ENCODE results near the gene OCEL1.

The OCEL1 gene

GRCh38 chr19:17200408-17201079, 25.5 kb upstream of the OCEL1 start:
- H3K4me1 ChIP-seq (ENCODE audit: insufficient read depth, low read length) = no peaks in the 10 kb centered on the region
- no peak overlapping the region for H3K4me2 ChIP-seq (ENCODE audit: insufficient read depth, low read length)
- H3K27me3 ChIP-seq (ENCODE audit: insufficient read depth, low read length, poor library complexity) = no peaks in the 10 kb centered on the region
- no peak overlapping the region for H3K27ac ChIP-seq (ENCODE audit: low read length)
- peaks cover 82% of the 10 kb centered on the region for H3K36me3 ChIP-seq (ENCODE audit: insufficient read depth, low read length)
- no peak overlapping the region for H3K9ac ChIP-seq (ENCODE audit: low read depth, low read length)
- ATAC-seq (ENCODE audit: insufficient read depth, low read depth) (no peak), DNase-seq (no peak)
- peaks cover 8% of the 10 kb centered on the region for H4K20me1 ChIP-seq (ENCODE audit: insufficient read depth, low read length)
- H3K79me2 ChIP-seq (ENCODE audit: insufficient read depth, low read length) = no peaks in the 10 kb centered on the region
- no peaks in the 10 kb centered on the region for H3K9me3 ChIP-seq (ENCODE audit: insufficient read depth, low read length, severe bottlenecking)
- TF ChIP-seq EZH2 (IDR thresholded peaks at IDR 0.05; ENCODE audit: borderline replicate concordance, low read depth, low read length, severe bottlenecking) (no peak), CTCF (IDR thresholded peaks at IDR 0.05; ENCODE audit: borderline replicate concordance, extremely low read depth, low read length, poor library complexity, severe bottlenecking) (no peak)
- H2AFZ ChIP-seq (ENCODE audit: low read depth, low read length) = no peak overlapping the region
- H3K4me3 ChIP-seq (ENCODE audit: low read depth in 1 of 2, low read length in 2 of 2) = no peak overlapping the region

DNA sequence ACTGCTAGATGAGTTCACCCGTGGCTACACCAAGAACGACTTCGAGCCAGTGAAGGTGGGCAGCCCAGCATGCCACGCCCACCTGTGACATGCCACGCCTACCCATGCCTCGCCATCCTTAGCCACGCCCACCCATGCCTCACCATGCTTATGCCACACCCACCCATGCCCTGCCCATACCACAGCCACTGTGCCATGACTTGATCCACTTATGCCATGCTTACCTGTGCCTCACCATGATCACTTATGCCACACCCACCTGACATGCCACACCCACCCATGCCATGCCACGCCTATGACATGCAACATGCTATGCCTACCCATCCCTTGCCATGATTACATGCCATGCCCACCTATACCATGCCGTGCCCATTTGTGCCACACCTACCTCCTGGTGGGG, 23.8 kb upstream of the OCEL1 start:
- no peak overlapping the region for H3K9ac ChIP-seq (ENCODE audit: low read depth, low read length)
- no peak overlapping the region for H3K4me2 ChIP-seq (ENCODE audit: insufficient read depth, low read length)
- H3K4me1 ChIP-seq (ENCODE audit: insufficient read depth, low read length) = no peaks in the 10 kb centered on the region
- no peaks in the 10 kb centered on the region for H3K9me3 ChIP-seq (ENCODE audit: insufficient read depth, low read length, severe bottlenecking)
- no peak overlapping the region for H2AFZ ChIP-seq (ENCODE audit: low read depth, low read length)
- H3K27ac ChIP-seq (ENCODE audit: low read length) = no peak overlapping the region
- peaks cover 8% of the 10 kb centered on the region for H4K20me1 ChIP-seq (ENCODE audit: insufficient read depth, low read length)
- DNase-seq = no peak
- H3K36me3 ChIP-seq (ENCODE audit: insufficient read depth, low read length) = peaks cover 91% of the 10 kb centered on the region
- ATAC-seq (ENCODE audit: insufficient read depth, low read depth) = no peak
- TF ChIP-seq EZH2 (IDR thresholded peaks at IDR 0.05; ENCODE audit: borderline replicate concordance, low read depth, low read length, severe bottlenecking) = no peak
- no peak for TF ChIP-seq CTCF (IDR thresholded peaks at IDR 0.05; ENCODE audit: borderline replicate concordance, extremely low read depth, low read length, poor library complexity, severe bottlenecking)
- H3K4me3 ChIP-seq (ENCODE audit: low read depth in 1 of 2, low read length in 2 of 2) = no peak overlapping the region
- H3K79me2 ChIP-seq (ENCODE audit: insufficient read depth, low read length) = no peaks in the 10 kb centered on the region
- no peaks in the 10 kb centered on the region for H3K27me3 ChIP-seq (ENCODE audit: insufficient read depth, low read length, poor library complexity)

DNA sequence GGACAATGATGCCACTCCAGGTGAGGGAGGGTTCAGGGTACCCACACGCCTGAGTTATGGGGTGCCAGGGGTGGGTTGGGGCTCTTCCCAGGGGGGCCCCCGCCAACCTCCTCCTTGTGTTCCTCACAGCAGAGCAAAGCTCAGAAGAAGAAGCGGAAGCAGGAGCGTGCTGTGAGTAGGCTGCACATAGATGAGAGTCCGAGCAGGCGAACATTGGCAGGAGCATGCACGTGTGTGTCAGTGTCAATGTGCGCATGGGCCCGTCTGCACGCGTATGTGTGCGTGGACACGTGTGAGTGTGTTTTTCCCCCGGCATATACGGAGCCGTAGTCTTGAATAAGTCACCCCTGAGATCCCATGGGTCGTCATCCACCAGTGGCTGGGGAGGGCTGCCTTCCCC, 23.3 kb upstream of the OCEL1 start:
- no peak overlapping the region for H3K27ac ChIP-seq (ENCODE audit: low read length)
- no peak for TF ChIP-seq CTCF (IDR thresholded peaks at IDR 0.05; ENCODE audit: borderline replicate concordance, extremely low read depth, low read length, poor library complexity, severe bottlenecking)
- no peak for TF ChIP-seq EZH2 (IDR thresholded peaks at IDR 0.05; ENCODE audit: borderline replicate concordance, low read depth, low read length, severe bottlenecking)
- no peak overlapping the region for H2AFZ ChIP-seq (ENCODE audit: low read depth, low read length)
- peaks cover 8% of the 10 kb centered on the region for H4K20me1 ChIP-seq (ENCODE audit: insufficient read depth, low read length)
- H3K9ac ChIP-seq (ENCODE audit: low read depth, low read length) = no peak overlapping the region
- no peaks in the 10 kb centered on the region for H3K4me1 ChIP-seq (ENCODE audit: insufficient read depth, low read length)
- no peak overlapping the region for H3K4me2 ChIP-seq (ENCODE audit: insufficient read depth, low read length)
- H3K36me3 ChIP-seq (ENCODE audit: insufficient read depth, low read length) = peaks cover 88% of the 10 kb centered on the region
- DNase-seq (no peak), ATAC-seq (ENCODE audit: insufficient read depth, low read depth) (no peak)
- no peaks in the 10 kb centered on the region for H3K79me2 ChIP-seq (ENCODE audit: insufficient read depth, low read length)
- no peak overlapping the region for H3K4me3 ChIP-seq (ENCODE audit: low read depth in 1 of 2, low read length in 2 of 2)
- H3K9me3 ChIP-seq (ENCODE audit: insufficient read depth, low read length, severe bottlenecking) = no peaks in the 10 kb centered on the region
- H3K27me3 ChIP-seq (ENCODE audit: insufficient read depth, low read length, poor library complexity) = no peaks in the 10 kb centered on the region
